GM18526 (cell line): ENCODE data around the gene HMG20A.

ENCODE experiments used
- POLR2A ChIP-seq: IDR thresholded peaks from 3 replicates; pipeline ENCODE4 v1.6.1; 2011; ENCODE audit not compliant: insufficient read length; ENCODE audit errors: extremely low read depth

The HMG20A gene

GRCh38 chr15:77396692-77397091 lies 24.0 kb upstream of the HMG20A start:
- no peak for TF ChIP-seq POLR2A

GRCh38 chr15:77398927-77399326 lies 21.8 kb upstream of the HMG20A start:
- TF ChIP-seq POLR2A: no peak

GRCh38 chr15:77400258-77400657 lies 20.4 kb upstream of the HMG20A start:
- no peak for TF ChIP-seq POLR2A

GRCh38 chr15:77402740-77403379 lies 17.8 kb upstream of the HMG20A start:
- no peak for TF ChIP-seq POLR2A

GRCh38 chr15:77406846-77407245 lies 13.8 kb upstream of the HMG20A start:
- no peak for TF ChIP-seq POLR2A

GRCh38 chr15:77409259-77410156 lies 11.2 kb upstream of the HMG20A start:
- TF ChIP-seq POLR2A: no peak

GRCh38 chr15:77410701-77411618 lies 9.7 kb upstream of the HMG20A start:
- no peak for TF ChIP-seq POLR2A

DNA sequence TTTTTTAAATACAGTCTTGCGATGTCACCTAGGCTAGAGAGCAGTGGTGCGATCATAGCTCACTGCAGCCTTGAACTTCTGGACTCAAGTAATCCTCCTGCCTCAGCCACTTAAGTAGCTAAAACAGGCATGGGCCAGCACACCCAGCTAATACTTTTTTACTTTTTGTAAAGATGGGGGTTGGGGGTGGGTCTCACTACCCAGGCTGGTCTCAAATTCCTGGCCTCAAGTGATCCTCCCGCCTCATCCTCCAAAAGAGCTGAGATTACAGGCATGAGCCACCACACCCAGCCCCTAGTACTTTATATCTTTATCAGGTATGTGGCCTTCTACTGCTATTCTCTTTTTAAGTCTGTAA lies 9.1 kb upstream of the HMG20A start:
- no peak for TF ChIP-seq POLR2A

DNA sequence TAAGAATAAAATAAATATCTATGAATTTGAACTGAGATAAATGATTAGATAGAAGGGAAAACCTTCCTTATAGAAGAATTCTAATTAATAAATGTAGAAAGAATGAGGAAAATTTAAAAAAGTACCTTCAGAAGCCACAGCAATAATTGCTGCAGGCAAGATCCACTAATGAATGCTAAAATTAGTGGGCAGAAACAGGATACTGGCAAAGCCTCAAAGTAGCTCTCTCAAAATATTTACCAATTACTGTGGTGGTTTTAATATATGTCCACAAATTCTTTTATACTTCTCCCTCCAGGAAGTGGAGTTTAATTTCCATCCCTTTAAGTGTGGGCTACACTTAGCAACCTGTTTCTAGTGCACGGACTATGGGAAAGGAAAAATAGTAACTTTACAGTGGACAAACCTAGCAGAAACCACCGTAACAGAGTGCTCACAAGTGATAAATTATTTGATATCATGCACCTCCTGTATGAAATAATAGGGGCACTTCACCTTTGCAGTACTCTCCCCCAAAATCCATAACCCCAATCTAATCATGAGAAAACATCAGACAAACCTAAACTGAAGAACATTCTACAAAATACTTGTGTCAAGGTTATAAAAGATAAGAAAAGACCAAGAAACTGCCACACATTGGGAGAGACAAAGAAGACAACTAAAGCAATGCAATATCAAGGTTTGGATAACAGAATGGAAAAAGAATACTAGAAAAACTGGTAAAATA lies 7.6 kb upstream of the HMG20A start:
- TF ChIP-seq POLR2A: no peak

DNA sequence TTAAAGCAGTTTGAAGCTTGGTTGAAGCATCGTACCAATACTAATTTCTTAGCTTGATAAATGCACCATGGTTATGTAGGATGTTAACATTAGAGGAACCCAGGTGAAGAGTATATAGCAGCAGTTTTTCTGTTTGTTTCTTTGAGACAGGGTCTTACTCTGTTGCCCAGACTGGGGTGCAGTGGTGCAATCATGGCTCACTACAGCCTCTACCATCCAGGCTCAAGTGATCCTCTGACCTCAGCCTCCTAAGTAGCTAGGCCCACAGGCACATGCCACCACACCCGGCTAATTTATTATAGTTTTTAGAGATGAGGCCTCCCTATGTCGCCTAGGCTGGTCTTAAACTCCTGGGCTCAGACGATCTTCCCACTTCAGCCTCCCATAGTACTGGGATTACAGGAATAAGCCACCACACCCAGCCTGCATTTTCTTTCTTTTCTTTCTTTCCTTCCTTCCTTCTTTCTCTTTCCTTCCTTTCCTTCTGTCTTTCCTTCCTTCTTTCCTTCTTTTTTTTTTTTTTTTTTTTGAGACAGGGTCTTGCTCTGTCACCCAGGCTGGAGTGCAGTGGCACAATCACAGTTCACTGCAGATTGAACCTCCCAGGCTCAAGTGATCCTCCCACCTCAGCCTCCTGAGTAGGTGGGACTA lies 6.9 kb upstream of the HMG20A start:
- TF ChIP-seq POLR2A: no peak

- TF ChIP-seq POLR2A: no peak
Observed at GRCh38 chr15:77414789-77415442, 5.8 kb upstream of the HMG20A start.

DNA sequence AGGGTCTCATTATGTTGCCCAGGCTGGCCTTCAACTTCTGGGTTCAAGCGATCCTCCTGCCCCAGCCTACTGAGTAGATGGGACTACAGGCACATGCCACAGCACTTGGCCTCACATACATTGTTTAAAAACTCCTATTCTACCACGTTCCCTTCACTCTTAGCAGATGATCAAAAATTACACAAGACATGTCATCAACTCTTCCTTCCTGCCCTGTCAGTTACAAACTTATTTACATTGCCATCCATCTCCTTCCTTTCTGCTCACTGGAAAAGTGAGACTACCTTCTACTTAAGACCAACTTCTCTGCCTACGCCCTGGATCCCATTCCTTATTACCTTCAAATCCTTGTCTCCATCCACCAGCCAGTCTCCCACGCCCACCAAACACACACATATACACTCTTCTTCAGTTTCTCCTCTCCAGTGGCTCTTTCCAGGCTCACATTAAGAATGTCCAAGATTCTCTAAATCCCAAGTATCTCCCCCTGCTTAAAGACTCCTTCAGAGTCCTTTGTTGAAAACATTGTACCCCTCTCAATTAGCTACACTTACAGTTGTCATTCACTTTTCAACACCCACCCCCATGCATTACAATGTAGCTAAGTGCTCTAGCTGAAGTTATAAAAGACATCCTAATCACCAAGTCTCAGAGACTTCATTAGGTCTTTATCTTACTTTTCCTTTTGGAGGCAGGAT lies 5.1 kb upstream of the HMG20A start:
- no peak for TF ChIP-seq POLR2A

DNA sequence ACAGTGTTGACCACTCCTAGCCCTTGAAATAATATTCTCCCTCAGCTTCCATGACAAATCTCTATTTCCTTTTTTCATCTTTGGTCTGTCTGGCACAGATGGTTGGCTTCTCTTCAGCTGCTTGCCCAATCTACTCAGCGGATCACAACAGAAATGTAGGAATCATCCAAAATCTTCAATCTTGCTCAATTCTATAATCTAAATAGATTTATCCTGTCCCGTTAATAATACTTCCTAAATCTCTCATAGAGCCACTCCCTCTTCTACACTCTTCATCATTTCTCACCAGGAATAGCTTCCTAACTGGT lies 4.6 kb upstream of the HMG20A start:
- no peak for TF ChIP-seq POLR2A
